GM12873 (cell line): Measurements from ENCODE around the gene QRSL1.

Experiments
- CTCF ChIP-seq: IDR thresholded peaks from 2 replicates; pipeline ENCODE4 v1.5.1; 2012; ENCODE audit warnings: low read depth, mild to moderate bottlenecking, moderate library complexity, low read length, control low read depth; ENCODE audit not compliant: insufficient read depth; ENCODE audit errors: missing control alignments

Gene QRSL1

GRCh38 chr6:106629103-106629858, at the start of gene QRSL1, which contains the start of gene RTN4IP1:
Gene QRSL1 (plus strand): TSS chr6:106629578. CDS start chr6:106629682, 104 bp downstream.
Gene RTN4IP1 (minus strand): TSS chr6:106629498. CDS start chr6:106629021, 477 bp downstream.
- TF ChIP-seq CTCF, result no peak

GRCh38 chr6:106581468-106581867, 47.9 kb upstream of the QRSL1 start:
- TF ChIP-seq CTCF, result no peak

- TF ChIP-seq CTCF, result no peak
Measured at GRCh38 chr6:106586815-106587415, 42.5 kb upstream of the QRSL1 start.

- TF ChIP-seq CTCF, result no peak
Measured at GRCh38 chr6:106591111-106591825, 38.1 kb upstream of the QRSL1 start.

- no peak for TF ChIP-seq CTCF
Measured at GRCh38 chr6:106599440-106599839, 29.9 kb upstream of the QRSL1 start.

GRCh38 chr6:106600329-106600728, 29.0 kb upstream of the QRSL1 start:
- TF ChIP-seq CTCF, result no peak

- TF ChIP-seq CTCF, result peak; percentile 74
Measured at GRCh38 chr6:106608080-106608668, 21.2 kb upstream of the QRSL1 start.
